ENCODE data around the gene GNAI2.

The GNAI2 gene

DNA sequence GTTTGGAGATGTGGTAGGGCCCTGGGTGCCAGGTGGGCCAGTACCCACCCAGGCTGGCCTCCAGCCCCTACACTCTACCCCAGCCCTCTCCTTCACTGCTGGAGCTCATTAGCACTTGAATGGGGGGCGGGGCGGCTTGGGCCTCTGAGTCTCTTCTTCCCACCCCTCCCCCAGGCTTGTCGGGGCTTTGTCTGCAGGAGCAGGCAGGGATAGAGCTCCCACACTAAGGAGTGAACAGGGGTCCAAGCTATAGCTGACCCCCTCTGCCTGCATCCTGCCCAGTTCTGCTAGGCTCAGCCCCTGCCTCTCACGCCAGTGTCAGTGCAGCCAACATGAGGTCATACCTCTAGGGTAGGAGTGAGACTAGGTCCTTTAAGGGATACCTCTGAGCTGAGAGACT is 5.2 kb downstream of the GNAI2 start:
- TF ChIP-seq SIN3A (IDR thresholded peaks at IDR 0.05; ENCODE audit: borderline replicate concordance, insufficient read depth, low read length), result no peak
- no peak for TF ChIP-seq POLR2AphosphoS5 (IDR thresholded peaks at IDR 0.05; ENCODE audit: low read depth, low read length)
- TF ChIP-seq TAF1 (IDR thresholded peaks at IDR 0.05; ENCODE audit: borderline replicate concordance, insufficient read depth, low read length), result no peak

DNA sequence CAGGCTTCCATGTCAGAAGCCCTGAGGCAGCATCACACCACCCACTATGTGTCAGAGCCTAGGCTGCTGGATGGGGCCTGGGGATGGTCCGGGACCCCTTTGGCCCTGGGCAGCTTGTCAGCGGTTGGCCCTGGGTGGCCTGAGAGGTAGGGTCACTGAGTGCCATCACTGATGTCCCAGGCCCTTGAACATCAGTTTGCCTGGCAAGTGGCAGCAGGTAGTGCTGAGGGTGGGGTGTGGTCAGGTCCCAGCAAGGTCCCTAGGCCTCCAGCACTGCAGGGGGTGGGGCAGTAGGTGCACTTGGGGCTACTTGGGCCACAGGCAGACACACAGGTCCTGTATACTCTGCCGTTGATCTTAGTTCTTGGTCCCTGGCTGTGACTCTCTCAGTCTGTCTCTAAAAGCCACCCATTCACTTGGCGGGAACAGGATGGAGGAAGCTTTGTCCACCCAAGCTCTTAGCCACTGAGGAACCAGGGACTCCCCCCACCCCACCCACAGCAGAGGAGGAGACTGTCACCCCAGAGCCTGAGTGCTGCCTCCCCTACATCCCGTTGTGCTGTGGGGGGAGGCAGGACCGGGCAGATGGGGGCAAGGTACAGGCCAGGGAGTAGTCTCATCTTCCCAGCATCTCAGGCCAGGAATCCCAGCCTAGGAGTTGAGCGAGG is 5.8 kb downstream of the GNAI2 start:
- TF ChIP-seq POLR2AphosphoS5 (IDR thresholded peaks at IDR 0.05; ENCODE audit: low read depth, low read length) (no peak), TAF1 (IDR thresholded peaks at IDR 0.05; ENCODE audit: borderline replicate concordance, insufficient read depth, low read length) (no peak), SIN3A (IDR thresholded peaks at IDR 0.05; ENCODE audit: borderline replicate concordance, insufficient read depth, low read length) (no peak), FOXP2 (optimal IDR thresholded peaks at IDR 0.05; ENCODE audit: borderline replicate concordance, extremely low read depth, extremely low read length, insufficient read depth) (no peak)
- TF ChIP-seq, protein P1, sequence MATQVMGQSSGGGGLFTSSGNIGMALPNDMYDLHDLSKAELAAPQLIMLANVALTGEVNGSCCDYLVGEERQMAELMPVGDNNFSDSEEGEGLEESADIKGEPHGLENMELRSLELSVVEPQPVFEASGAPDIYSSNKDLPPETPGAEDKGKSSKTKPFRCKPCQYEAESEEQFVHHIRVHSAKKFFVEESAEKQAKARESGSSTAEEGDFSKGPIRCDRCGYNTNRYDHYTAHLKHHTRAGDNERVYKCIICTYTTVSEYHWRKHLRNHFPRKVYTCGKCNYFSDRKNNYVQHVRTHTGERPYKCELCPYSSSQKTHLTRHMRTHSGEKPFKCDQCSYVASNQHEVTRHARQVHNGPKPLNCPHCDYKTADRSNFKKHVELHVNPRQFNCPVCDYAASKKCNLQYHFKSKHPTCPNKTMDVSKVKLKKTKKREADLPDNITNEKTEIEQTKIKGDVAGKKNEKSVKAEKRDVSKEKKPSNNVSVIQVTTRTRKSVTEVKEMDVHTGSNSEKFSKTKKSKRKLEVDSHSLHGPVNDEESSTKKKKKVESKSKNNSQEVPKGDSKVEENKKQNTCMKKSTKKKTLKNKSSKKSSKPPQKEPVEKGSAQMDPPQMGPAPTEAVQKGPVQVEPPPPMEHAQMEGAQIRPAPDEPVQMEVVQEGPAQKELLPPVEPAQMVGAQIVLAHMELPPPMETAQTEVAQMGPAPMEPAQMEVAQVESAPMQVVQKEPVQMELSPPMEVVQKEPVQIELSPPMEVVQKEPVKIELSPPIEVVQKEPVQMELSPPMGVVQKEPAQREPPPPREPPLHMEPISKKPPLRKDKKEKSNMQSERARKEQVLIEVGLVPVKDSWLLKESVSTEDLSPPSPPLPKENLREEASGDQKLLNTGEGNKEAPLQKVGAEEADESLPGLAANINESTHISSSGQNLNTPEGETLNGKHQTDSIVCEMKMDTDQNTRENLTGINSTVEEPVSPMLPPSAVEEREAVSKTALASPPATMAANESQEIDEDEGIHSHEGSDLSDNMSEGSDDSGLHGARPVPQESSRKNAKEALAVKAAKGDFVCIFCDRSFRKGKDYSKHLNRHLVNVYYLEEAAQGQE (IDR thresholded peaks at IDR 0.05; ENCODE audit: insufficient read depth in 1 of 2, low read depth in 2 of 2, low read length in 2 of 2), result no peak

DNA sequence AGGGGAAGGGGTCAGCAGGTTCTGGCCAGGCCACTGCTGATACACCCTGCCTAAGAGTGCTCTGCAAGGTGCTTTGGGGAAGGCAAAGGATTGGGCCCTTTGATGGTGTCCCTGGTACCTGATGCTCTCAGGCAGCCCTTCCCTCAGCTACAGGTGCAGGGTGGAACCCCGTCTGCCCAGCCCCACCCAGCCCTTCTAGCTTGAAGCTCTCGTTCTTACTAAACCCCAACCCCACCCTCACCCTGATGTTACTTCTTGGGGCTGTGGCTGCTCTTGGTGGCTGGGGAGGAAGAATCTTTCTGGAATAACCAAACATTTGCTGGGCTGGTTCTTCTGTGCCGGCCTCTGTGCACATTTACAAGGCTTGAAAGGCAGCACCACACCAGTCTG is 6.4 kb downstream of the GNAI2 start:
- TF ChIP-seq POLR2AphosphoS5 (IDR thresholded peaks at IDR 0.05; ENCODE audit: low read depth, low read length), result no peak
- TF ChIP-seq FOXP2 (optimal IDR thresholded peaks at IDR 0.05; ENCODE audit: borderline replicate concordance, extremely low read depth, extremely low read length, insufficient read depth), result no peak
- TF ChIP-seq TAF1 (IDR thresholded peaks at IDR 0.05; ENCODE audit: borderline replicate concordance, insufficient read depth, low read length), result no peak
- TF ChIP-seq SIN3A (IDR thresholded peaks at IDR 0.05; ENCODE audit: borderline replicate concordance, insufficient read depth, low read length), result no peak
- TF ChIP-seq, protein P1 (IDR thresholded peaks at IDR 0.05; ENCODE audit: insufficient read depth in 1 of 2, low read depth in 2 of 2, low read length in 2 of 2), result no peak

DNA sequence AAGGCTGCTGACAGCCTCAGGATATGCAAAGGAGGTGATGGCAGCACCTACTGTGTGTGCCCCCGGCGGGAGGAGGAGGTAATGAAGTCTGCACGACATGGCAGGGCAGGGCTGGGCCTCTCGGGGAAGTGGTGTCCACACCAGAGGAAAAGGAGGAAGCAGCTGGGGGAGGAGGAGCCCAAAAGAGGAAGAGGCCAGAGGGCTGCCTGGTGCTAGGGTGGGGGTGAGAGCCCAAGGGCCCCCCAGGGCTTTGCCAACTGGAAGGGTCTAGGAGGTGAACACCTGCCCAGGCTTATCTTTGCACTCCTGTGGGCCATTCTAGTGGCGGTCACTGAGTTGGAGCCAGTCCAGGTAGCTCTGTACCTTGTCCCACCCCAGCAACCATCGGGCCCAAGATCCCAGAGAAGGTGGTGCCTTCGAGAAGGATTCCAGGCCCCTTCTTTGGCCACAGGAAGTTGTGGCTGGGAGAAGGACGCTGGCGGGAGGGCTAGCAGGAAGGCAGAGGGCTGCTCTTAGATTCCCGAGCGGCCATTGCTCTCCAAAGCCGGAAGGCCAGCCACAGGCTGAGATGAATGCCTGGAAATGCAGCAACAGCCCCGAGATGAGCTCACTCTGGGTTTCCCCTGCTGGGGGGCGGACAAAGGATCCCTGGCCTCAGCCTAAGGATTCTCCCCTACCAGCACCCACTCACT is 7.0 kb downstream of the GNAI2 start:
- TF ChIP-seq POLR2AphosphoS5 (IDR thresholded peaks at IDR 0.05; ENCODE audit: low read depth, low read length) (no peak), FOXP2 (optimal IDR thresholded peaks at IDR 0.05; ENCODE audit: borderline replicate concordance, extremely low read depth, extremely low read length, insufficient read depth) (no peak), TAF1 (IDR thresholded peaks at IDR 0.05; ENCODE audit: borderline replicate concordance, insufficient read depth, low read length) (no peak), SIN3A (IDR thresholded peaks at IDR 0.05; ENCODE audit: borderline replicate concordance, insufficient read depth, low read length) (no peak)
- TF ChIP-seq, protein P1 (IDR thresholded peaks at IDR 0.05; ENCODE audit: insufficient read depth in 1 of 2, low read depth in 2 of 2, low read length in 2 of 2), result no peak

DNA sequence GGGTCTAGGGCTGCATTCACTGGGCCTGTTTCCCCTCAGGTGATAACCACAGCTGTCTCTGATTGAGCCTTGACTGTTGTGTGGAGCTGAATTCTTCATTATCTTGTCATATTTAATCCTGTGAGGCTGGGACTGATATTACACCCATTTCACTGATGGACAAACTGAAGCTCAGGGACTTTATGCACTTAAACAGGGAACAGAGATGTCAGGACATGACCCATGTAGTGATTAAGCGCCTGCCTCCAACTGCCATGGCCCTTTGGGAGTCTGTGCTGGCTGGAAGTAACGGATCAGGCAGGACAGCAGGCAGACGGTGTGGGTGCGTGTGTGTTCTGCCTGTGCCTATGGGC is 7.5 kb downstream of the GNAI2 start:
- TF ChIP-seq POLR2AphosphoS5 (IDR thresholded peaks at IDR 0.05; ENCODE audit: low read depth, low read length) (no peak), SIN3A (IDR thresholded peaks at IDR 0.05; ENCODE audit: borderline replicate concordance, insufficient read depth, low read length) (no peak)

DNA sequence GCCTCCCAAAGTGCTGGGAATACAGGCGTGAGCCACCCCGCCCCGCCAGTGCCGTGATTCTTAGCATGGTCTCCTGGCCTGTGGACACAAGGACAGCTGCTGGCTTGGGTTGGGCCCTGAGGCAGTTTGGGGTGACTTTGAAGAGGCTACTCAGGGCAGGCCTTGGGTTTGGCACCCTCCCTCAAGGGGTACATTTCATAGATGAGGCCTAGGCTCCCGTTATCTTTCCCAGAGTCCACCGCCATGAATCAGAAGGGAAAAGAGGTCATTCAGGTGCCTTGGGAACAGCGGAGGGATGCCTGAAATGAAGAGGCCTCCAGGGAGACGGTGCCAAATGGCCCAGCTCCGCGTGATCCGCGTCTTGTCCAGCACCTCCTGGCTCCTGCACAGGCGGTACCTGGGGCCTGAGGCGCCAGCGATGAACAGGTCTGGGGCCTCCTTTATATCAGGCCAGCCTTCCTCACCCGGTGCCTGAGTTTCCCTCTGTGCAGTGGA is 9.3 kb downstream of the GNAI2 start:
- TF ChIP-seq, protein P1 (IDR thresholded peaks at IDR 0.05; ENCODE audit: insufficient read depth in 1 of 2, low read depth in 2 of 2, low read length in 2 of 2), result no peak
- TF ChIP-seq FOXP2 (optimal IDR thresholded peaks at IDR 0.05; ENCODE audit: borderline replicate concordance, extremely low read depth, extremely low read length, insufficient read depth) (no peak), POLR2AphosphoS5 (IDR thresholded peaks at IDR 0.05; ENCODE audit: low read depth, low read length) (no peak), SIN3A (IDR thresholded peaks at IDR 0.05; ENCODE audit: borderline replicate concordance, insufficient read depth, low read length) (no peak), TAF1 (IDR thresholded peaks at IDR 0.05; ENCODE audit: borderline replicate concordance, insufficient read depth, low read length) (no peak)

Measured in PFSK-1 (cell line).